ENCODE measurements around the gene IPO13. TPM values are rescaled to one million over a fixed set of nuclear protein-coding genes. Genes with fewer than 3 reads are reported as not detected.

IPO13 gene
- total RNA-seq, 1 experiment from 2014 or later = 33.7 TPM

- POLR2A ChIA-PET (ENCODE audit: unreplicated experiment) = no interaction called here
- DNase-seq (no peak), ATAC-seq (0 out of 2 replicates have a peak, but pooled peaks have one; percentile 0)
- Histone ChIP-seq H3K9ac (ENCODE audit: low read length) (peak overlapping the region; percentile 95), H3K36me3 (ENCODE audit: low read depth, low read length) (peaks cover 36% of the 10 kb centered on the region), H3K4me3 (ENCODE audit: low read length) (peak overlapping the region; percentile 94), H3K9me2 (replicated peaks; ENCODE audit: low read length) (no peaks in the 10 kb centered on the region), H3K27ac (ENCODE audit: low read length) (peak overlapping the region; percentile 55), H3K27me3 (ENCODE audit: low read length) (no peaks in the 10 kb centered on the region), H3K4me2 (ENCODE audit: low read length) (peak overlapping the region; percentile 99), H3K4me1 (ENCODE audit: insufficient read depth, low read length) (peaks cover 58% of the 10 kb centered on the region), H3F3A (ENCODE audit: low read length, unreplicated experiment) (no peaks in the 10 kb centered on the region), H3K9me3 (ENCODE audit: low read length) (no peaks in the 10 kb centered on the region), H2AFZ (ENCODE audit: low read length) (peak overlapping the region; percentile 91), H3K79me2 (ENCODE audit: low read length) (peaks cover 66% of the 10 kb centered on the region), H4K20me1 (ENCODE audit: low read length) (peaks cover 23% of the 10 kb centered on the region; the same call in 1 of the 2 replicates)
- TF ChIP-seq, protein P1, sequence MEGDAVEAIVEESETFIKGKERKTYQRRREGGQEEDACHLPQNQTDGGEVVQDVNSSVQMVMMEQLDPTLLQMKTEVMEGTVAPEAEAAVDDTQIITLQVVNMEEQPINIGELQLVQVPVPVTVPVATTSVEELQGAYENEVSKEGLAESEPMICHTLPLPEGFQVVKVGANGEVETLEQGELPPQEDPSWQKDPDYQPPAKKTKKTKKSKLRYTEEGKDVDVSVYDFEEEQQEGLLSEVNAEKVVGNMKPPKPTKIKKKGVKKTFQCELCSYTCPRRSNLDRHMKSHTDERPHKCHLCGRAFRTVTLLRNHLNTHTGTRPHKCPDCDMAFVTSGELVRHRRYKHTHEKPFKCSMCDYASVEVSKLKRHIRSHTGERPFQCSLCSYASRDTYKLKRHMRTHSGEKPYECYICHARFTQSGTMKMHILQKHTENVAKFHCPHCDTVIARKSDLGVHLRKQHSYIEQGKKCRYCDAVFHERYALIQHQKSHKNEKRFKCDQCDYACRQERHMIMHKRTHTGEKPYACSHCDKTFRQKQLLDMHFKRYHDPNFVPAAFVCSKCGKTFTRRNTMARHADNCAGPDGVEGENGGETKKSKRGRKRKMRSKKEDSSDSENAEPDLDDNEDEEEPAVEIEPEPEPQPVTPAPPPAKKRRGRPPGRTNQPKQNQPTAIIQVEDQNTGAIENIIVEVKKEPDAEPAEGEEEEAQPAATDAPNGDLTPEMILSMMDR (conservative IDR thresholded peaks at IDR 0.05; ENCODE audit: low read depth, low read length) = no peak
- TF ChIP-seq EZH2phosphoT487 (IDR thresholded peaks at IDR 0.05; ENCODE audit: borderline replicate concordance, low read length) = no peak
- no peak for TF ChIP-seq EZH2 (IDR thresholded peaks at IDR 0.05; ENCODE audit: low read length, unreplicated experiment)
- intact Hi-C loops (cut with micrococcal nuclease) = no loop called here
- CTCF ChIA-PET = interaction anchor here (0.6 to 0.9 kb wide), 2 partner anchors 39 to 41 kb away, joined by 3 to 4 read pairs; no protein-coding TSS in a partner anchor
- BruUV-seq (replicated peaks) = TSS peak; percentile 23
Measured at GRCh38 chr1:43975249-43975961, 28.7 kb downstream of the IPO13 start.

- intact Hi-C loops (cut with micrococcal nuclease) = no loop called here
- H3K9ac ChIP-seq (ENCODE audit: low read length) = peak overlapping the region; percentile 95
- H3K4me1 ChIP-seq (ENCODE audit: insufficient read depth, low read length) = peaks cover 60% of the 10 kb centered on the region
- peaks cover 66% of the 10 kb centered on the region for H3K79me2 ChIP-seq (ENCODE audit: low read length)
- TF ChIP-seq, protein P1 (conservative IDR thresholded peaks at IDR 0.05; ENCODE audit: low read depth, low read length) = no peak; the same call in 1 of the 2 replicates
- no peak for TF ChIP-seq EZH2 (IDR thresholded peaks at IDR 0.05; ENCODE audit: low read length, unreplicated experiment)
- TF ChIP-seq EZH2phosphoT487 (IDR thresholded peaks at IDR 0.05; ENCODE audit: borderline replicate concordance, low read length) = no peak
- CTCF ChIA-PET = no interaction called here
- no peaks in the 10 kb centered on the region for H3K27me3 ChIP-seq (ENCODE audit: low read length)
- no TSS peak for BruUV-seq (replicated peaks)
- peak overlapping the region; percentile 99 for H3K4me2 ChIP-seq (ENCODE audit: low read length)
- no peak overlapping the region for H3K27ac ChIP-seq (ENCODE audit: low read length)
- H3K9me3 ChIP-seq (ENCODE audit: low read length) = no peaks in the 10 kb centered on the region
- H3K36me3 ChIP-seq (ENCODE audit: low read depth, low read length) = peaks cover 34% of the 10 kb centered on the region
- H3F3A ChIP-seq (ENCODE audit: low read length, unreplicated experiment) = no peaks in the 10 kb centered on the region
- peak overlapping the region; percentile 94 for H3K4me3 ChIP-seq (ENCODE audit: low read length)
- POLR2A ChIA-PET (ENCODE audit: unreplicated experiment) = no interaction called here
- DNase-seq (no peak), ATAC-seq (no peak)
- no peaks in the 10 kb centered on the region for H3K9me2 ChIP-seq (replicated peaks; ENCODE audit: low read length)
- peaks cover 23% of the 10 kb centered on the region; the same call in 1 of the 2 replicates for H4K20me1 ChIP-seq (ENCODE audit: low read length)
- H2AFZ ChIP-seq (ENCODE audit: low read length) = no peak overlapping the region
Measured at GRCh38 chr1:43976045-43976444, 29.3 kb downstream of the IPO13 start.

GRCh38 chr1:43976890-43977289 is 30.1 kb downstream of the IPO13 start:
- ChIA-PET CTCF (interaction anchor here (1.0 kb wide), 1 partner anchor 213 kb away, joined by 3 read pairs; no protein-coding TSS in a partner anchor), POLR2A (ENCODE audit: unreplicated experiment) (no interaction called here)
- Histone ChIP-seq H3K79me2 (ENCODE audit: low read length) (peaks cover 68% of the 10 kb centered on the region), H3F3A (ENCODE audit: low read length, unreplicated experiment) (no peaks in the 10 kb centered on the region), H3K9me3 (ENCODE audit: low read length) (no peaks in the 10 kb centered on the region), H3K27me3 (ENCODE audit: low read length) (no peaks in the 10 kb centered on the region), H2AFZ (ENCODE audit: low read length) (no peak overlapping the region), H3K4me1 (ENCODE audit: insufficient read depth, low read length) (peaks cover 59% of the 10 kb centered on the region), H3K9ac (ENCODE audit: low read length) (no peak overlapping the region), H4K20me1 (ENCODE audit: low read length) (peaks cover 23% of the 10 kb centered on the region; the same call in 1 of the 2 replicates), H3K4me3 (ENCODE audit: low read length) (peak overlapping the region; percentile 94), H3K27ac (ENCODE audit: low read length) (no peak overlapping the region), H3K9me2 (replicated peaks; ENCODE audit: low read length) (no peaks in the 10 kb centered on the region), H3K4me2 (ENCODE audit: low read length) (peak overlapping the region; percentile 99), H3K36me3 (ENCODE audit: low read depth, low read length) (peaks cover 33% of the 10 kb centered on the region)
- ATAC-seq (no peak), DNase-seq (no peak)
- no peak for TF ChIP-seq EZH2 (IDR thresholded peaks at IDR 0.05; ENCODE audit: low read length, unreplicated experiment)
- TF ChIP-seq, protein P1 (conservative IDR thresholded peaks at IDR 0.05; ENCODE audit: low read depth, low read length) = no peak
- no peak for TF ChIP-seq EZH2phosphoT487 (IDR thresholded peaks at IDR 0.05; ENCODE audit: borderline replicate concordance, low read length)
- no TSS peak for BruUV-seq (replicated peaks)
- intact Hi-C loops (cut with micrococcal nuclease) = no loop called here
